ENCODE results near the gene AKAP1. TPM values are rescaled to one million over a fixed set of nuclear protein-coding genes. Genes with fewer than 3 reads are reported as not detected.

Gene AKAP1
- polyA plus RNA-seq, 1 of the 3 experiments (the other 2 are of a cell fraction) = 36.3 TPM

- TF ChIP-seq REST (IDR thresholded peaks at IDR 0.05; ENCODE audit: low read depth, low read length) (no peak), FOXM1 (IDR thresholded peaks at IDR 0.05; ENCODE audit: low read depth) (no peak), FOXJ3 (CRISPR knock-in tag; IDR thresholded peaks at IDR 0.05) (no peak), TCF12 (IDR thresholded peaks at IDR 0.05) (no peak), MAX (IDR thresholded peaks at IDR 0.05; ENCODE audit: low read depth) (no peak), MEF2A (IDR thresholded peaks at IDR 0.05; ENCODE audit: borderline replicate concordance, low read depth) (no peak)
Measured at GRCh38 chr17:57046749-57047148, 38.3 kb upstream of the AKAP1 start (continued).

- ChIA-PET CTCF (interaction anchor here (0.8 to 1.5 kb wide), 7 partner anchors 37 to 785 kb away, joined by 3 to 5 read pairs (median 4); partner anchors contain the start of genes AKAP1 and COIL), POLR2A (no interaction called here)
- no peaks in the 10 kb centered on the region for H3K79me2 ChIP-seq (ENCODE audit: insufficient read depth)
- no peaks in the 10 kb centered on the region for H3K9me3 ChIP-seq
- no peaks in the 10 kb centered on the region for H3K9me2 ChIP-seq
- DNase-seq = no peak
- 60% methylated on average over 2 of the region's 2 CpGs for WGBS (ENCODE audit: low lambda C conversion rate)
- no peak overlapping the region for H3K4me3 ChIP-seq (ENCODE audit: low read depth in 2 of 2, low read length in 1 of 2)
- no peak overlapping the region for H3K4me2 ChIP-seq
- H3K27me3 ChIP-seq (ENCODE audit: insufficient read depth) = no peaks in the 10 kb centered on the region; the same call in 1 of the 2 replicates
- H3K4me1 ChIP-seq (ENCODE audit: control insufficient read depth in 1 of 2, insufficient read depth in 2 of 2, low read depth in 1 of 2, low read length in 1 of 2) = no peaks in the 10 kb centered on the region
- no peak overlapping the region for H2AFZ ChIP-seq (ENCODE audit: low read depth)
- H3F3A ChIP-seq (replicated peaks; ENCODE audit: insufficient read depth) = no peaks in the 10 kb centered on the region
- H4K20me1 ChIP-seq (ENCODE audit: insufficient read depth) = no peaks in the 10 kb centered on the region
- TF ChIP-seq RFX5 (IDR thresholded peaks at IDR 0.05; ENCODE audit: low read length) (no peak), ZBTB33 (IDR thresholded peaks at IDR 0.05; ENCODE audit: borderline replicate concordance, low read depth) (no peak), TEAD4 (IDR thresholded peaks at IDR 0.05; ENCODE audit: borderline replicate concordance, insufficient read depth) (no peak), USF2 (IDR thresholded peaks at IDR 0.05; ENCODE audit: borderline replicate concordance, low read depth, low read length) (no peak), GATA2 (CRISPR knock-in tag; IDR thresholded peaks at IDR 0.05) (no peak), SMC3 (IDR thresholded peaks at IDR 0.05; ENCODE audit: low read depth, low read length) (no peak), YY1 (IDR thresholded peaks at IDR 0.05; ENCODE audit: low read depth) (no peak), CHD2 (IDR thresholded peaks at IDR 0.05; ENCODE audit: low read length, partially characterized antibody) (no peak), RCOR1 (IDR thresholded peaks at IDR 0.05; ENCODE audit: low read length) (no peak), USF1 (IDR thresholded peaks at IDR 0.05; ENCODE audit: borderline replicate concordance, low read depth) (no peak), CTCF (IDR thresholded peaks at IDR 0.05) (no peak), EP300 (IDR thresholded peaks at IDR 0.05; ENCODE audit: borderline replicate concordance in 1 of 2, low read depth in 1 of 2, low read length in 1 of 2) (no peak), JUND (IDR thresholded peaks at IDR 0.05) (no peak), MEF2A (IDR thresholded peaks at IDR 0.05; ENCODE audit: borderline replicate concordance, low read depth) (no peak), MXI1 (IDR thresholded peaks at IDR 0.05; ENCODE audit: low read depth, low read length) (no peak), EZH2phosphoT487 (IDR thresholded peaks at IDR 0.05; ENCODE audit: borderline replicate concordance, low read depth) (no peak), SIN3A (IDR thresholded peaks at IDR 0.05; ENCODE audit: borderline replicate concordance, low read depth, low read length) (no peak), NRF1 (IDR thresholded peaks at IDR 0.05; ENCODE audit: low read depth, low read length) (no peak), FOSL2 (IDR thresholded peaks at IDR 0.05; ENCODE audit: borderline replicate concordance, low read depth) (no peak), FOXJ3 (CRISPR knock-in tag; IDR thresholded peaks at IDR 0.05) (no peak)
- H3K9ac ChIP-seq = no peak overlapping the region
- H3K27ac ChIP-seq (ENCODE audit: low read depth in 2 of 2, low read length in 1 of 2) = no peak overlapping the region
- no peaks in the 10 kb centered on the region for H3K36me3 ChIP-seq (replicated peaks in 1 of 2; ENCODE audit: control insufficient read depth in 1 of 2, insufficient read depth in 2 of 2, low read length in 1 of 2)
Measured at GRCh38 chr17:57048096-57048495, 37.0 kb upstream of the AKAP1 start.

Data from SK-N-SH (cell line).